HG03460 (cell line): ENCODE measurements around the gene C16orf74.

Experiments used
- ATAC-seq: cut with Tn5 transposase; IDR thresholded peaks from one replicate; pipeline ENCODE4 v1.9.1; 2021; ENCODE audit not compliant: unreplicated experiment

Gene C16orf74

DNA sequence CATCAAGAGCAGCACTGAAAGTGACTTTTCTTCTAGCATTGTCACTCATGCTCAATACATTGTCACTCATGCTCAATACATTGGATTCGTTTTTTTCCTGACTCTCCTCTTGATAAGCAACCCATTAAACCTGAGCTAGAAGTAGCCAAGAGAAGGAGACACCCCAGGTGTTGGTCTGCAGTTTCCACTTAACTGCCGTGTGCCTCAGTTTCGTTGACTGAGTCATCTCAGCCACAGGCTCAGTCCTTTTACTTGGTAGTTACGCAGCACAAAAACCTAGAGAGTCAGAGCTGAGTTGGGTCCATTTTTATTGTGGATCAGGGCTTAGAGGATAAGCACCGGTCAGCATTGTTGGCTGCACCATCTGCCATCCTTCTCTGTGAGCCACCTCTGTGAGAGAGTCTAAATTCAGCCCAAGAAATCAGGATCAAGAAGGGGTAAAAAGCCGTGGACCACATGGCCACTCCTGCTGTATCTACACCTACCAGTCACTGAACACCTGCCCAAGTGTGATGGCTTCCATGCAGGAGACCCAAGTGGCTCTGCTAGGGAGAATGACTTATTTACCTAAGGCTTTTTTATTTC lies 73.4 kb downstream of the C16orf74 start:
- no peak for ATAC-seq

DNA sequence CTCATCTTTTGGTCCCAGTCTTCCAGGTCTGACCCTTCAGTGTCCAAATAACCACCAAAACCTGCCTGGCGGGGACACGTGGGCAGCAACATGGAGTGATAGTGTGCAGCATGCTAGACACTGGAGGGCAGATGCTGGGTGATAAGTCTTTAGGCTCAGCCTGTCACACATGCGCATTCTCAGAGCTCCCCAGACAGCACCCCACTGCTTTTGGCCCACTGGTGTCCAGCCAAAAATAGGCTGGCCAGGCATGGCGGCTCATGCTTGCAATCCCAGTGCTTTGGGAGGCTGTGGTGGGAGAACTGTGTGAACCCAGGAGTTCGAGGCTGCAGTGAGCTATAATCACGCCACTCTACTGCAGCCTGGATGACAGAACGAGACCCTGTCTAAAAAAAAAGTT lies 74.4 kb downstream of the C16orf74 start:
- ATAC-seq = no peak

- ATAC-seq = no peak
Observed at GRCh38 chr16:85675251-85675874, 75.5 kb downstream of the C16orf74 start.

DNA sequence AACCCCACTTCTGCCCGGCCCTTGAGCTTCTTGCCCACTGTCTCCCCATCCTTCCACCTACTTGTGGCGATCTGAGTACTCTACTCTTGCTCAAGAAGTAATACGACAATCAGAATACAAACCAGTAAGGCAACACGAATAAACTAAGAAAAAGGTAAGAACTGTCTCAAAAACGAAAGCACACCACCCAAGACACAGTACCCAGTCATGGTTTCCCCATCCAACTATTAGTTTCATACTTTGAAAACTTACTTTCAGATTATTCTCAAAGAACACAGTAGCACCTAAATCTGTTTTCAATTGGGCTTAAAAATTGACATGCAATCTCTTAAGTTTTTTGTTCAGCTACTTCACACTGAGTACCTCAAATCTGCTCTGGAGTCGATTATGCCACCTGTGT lies 76.1 kb downstream of the C16orf74 start:
- no peak for ATAC-seq

DNA sequence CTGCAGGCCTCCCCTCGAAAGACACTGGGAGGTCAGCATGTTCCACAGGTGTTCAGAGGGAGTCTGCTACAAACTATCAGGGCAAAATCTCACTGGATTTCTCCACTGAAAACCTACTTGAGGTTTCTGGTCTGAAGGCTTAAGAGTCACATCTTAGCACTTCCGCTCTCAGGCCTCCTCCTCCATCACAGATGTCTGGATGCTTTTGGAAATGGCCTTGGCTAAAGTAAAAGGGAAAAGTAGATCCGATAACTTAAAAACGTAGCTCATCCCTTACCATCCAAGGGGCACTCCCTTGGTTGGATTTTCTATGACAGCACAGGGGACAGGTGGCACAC lies 76.5 kb downstream of the C16orf74 start:
- no peak for ATAC-seq

GRCh38 chr16:85673529-85674417 lies 77.1 kb downstream of the C16orf74 start:
- no peak for ATAC-seq

- ATAC-seq = no peak
Observed at GRCh38 chr16:85670840-85671239, 80.1 kb downstream of the C16orf74 start.

- ATAC-seq = no peak
Observed at GRCh38 chr16:85668676-85669424, 82.0 kb downstream of the C16orf74 start.

DNA sequence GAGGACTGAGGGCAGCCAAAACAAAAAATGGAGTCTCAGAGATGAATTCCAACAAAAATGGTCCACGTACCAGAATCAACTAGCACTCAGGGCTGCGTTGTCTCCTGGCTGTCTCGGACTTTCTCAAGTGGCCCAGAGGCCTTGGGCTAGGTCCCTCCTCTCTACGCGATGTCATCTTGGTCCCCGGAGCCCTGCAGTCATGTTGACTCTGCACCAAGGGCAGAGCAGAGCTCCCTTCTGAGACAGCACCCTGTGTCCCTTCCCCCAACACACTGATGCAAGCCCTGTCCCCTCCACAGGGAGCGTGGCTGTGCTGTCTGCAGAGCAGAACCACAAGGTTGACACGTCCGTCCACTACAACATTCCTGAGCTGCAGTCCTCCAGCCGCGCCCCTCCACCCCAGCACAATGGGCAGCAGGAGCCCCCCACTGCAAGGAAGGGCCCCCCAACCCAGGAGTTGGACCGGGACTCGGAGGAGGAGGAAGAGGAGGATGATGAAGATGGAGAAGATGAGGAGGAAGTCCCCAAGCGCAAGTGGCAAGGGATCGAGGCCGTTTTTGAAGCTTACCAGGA lies 83.0 kb downstream of the C16orf74 start:
- ATAC-seq = no peak

GRCh38 chr16:85667261-85667660 lies 83.6 kb downstream of the C16orf74 start:
- ATAC-seq = no peak

DNA sequence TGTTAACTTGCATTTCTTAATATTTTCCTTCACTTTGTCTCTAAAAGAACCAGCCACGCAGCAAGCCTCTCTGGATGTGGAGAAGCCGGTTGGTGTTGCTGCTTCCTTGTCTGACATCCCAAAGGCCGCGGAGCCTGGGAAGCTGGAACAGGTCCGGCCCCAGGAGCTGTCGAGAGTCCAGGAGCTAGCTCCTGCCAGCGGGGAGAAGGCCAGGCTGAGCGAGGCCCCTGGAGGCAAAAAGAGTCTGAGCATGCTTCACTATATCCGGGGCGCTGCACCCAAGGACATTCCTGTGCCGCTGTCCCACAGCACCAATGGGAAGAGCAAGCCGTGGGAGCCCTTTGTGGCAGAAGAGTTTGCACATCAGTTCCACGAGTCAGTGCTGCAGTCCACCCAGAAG lies 85.0 kb downstream of the C16orf74 start:
- ATAC-seq = no peak

DNA sequence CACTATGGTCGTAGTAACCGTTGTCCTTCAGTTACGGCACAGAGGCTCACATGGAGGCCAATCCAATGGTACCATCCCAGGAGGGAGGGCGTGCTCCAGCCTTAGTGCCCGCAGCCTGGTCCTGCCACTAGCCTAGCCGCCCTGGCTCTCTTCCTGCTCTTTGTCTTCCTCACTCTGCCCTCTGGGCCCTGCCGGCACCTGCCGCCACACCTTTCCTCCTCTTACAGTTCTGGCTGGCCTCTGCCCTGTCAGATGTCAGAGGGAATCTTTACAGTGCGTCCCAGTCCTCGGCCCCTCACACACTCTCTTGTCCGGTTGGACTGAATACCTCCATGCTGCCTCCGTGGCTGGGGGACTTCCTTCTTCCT lies 85.5 kb downstream of the C16orf74 start:
- ATAC-seq = no peak

GRCh38 chr16:85664580-85665372 lies 86.1 kb downstream of the C16orf74 start:
- ATAC-seq = no peak

DNA sequence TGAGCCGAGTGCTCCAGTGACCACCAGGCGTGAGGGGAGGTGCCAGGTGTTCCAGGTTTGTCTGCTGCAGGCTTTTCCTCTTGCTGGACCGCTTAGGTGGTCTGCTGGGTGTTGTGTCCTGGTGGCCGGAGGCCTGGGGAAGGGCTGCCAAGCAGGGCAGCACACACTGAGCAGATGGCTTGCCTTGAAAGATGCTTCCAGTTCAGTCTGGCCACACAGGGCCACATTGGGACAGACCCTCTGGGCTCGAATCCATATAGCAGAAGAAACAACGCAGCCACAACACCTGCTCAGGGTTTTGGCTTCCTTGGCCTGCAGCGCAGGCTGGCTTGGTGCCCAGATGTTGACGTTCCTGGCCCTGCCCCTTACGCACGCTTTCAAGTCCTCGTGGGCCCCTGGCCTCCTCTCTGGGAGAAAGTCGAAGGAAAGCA lies 87.0 kb downstream of the C16orf74 start:
- no peak for ATAC-seq

DNA sequence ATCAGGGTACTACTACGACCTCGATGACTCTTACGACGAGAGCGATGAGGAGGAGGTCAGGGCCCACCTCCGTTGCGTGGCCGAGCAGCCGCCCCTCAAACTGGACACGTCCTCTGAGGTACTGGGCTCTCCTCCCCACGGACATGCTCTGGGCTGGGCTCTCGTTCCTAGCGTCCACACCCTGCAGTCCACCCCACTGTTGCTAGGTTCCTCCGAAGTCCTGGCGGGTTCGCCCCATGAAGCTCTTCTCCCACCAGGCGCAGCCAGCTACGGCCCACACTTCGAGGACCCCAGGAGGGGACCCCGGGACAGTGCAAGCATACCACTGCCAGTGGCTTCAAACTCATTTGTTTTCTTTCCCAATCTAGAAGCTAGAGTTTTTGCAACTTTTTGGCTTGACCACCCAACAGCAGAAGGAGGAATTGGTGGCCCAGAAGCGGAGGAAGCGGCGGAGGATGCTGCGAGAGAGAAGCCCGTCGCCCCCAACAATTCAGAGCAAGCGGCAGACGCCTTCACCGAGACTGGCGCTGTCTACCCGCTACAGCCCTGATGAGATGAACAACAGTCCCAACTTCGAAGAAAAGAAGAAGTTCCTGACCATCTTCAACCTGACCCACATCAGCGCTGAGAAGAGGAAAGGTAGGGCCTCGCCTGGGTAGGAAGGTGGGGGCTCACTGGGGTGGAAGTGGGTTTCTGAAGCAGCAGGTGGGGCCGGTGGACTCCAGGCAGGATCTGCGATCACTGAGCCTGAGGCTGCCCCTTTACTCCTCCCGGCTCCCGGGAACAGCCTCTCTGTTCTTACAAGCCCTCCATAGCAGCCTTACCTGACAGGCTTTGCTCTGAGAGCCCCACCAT lies 87.7 kb downstream of the C16orf74 start:
- ATAC-seq = no peak

GRCh38 chr16:85662482-85662812 lies 88.4 kb downstream of the C16orf74 start:
- ATAC-seq = no peak

DNA sequence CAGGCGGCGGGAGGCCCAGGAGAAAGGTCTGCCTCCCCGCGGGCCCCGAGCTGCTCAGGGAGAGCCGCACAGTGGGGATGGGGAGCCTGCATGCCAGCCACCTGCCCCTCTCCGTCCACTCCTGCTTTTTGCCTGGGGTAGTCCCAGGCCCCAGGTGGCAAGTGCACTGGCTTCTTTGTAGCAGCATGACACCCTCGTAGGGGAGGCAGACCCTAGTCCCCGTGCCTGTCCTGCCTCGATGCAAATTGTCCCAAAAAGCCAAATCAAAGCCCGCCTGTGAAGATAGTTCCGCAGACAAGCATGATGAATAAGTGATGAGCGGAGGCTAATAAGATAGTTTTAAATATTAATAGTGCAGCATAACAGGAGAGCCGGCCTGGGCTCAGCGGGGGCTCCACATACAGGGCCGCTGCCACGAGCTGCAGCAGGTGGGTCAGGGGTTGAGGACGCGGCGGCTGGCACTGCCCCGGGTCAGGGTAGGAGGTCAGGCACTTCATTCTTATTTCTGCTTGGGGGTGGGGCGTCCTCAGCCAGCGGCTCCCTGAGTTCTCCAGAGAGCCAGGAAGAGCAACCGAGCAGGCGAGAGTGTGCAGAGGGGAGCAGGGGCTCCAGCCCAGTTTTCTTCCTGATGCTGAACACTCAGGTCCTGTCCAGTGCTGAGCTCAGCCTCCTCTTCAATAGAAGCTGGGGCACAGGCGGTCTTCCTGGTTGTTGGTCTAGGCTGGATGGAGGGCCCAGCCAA lies 89.0 kb downstream of the C16orf74 start:
- no peak for ATAC-seq

GRCh38 chr16:85660843-85661739 lies 89.8 kb downstream of the C16orf74 start:
- ATAC-seq = no peak
